ENCODE measurements around the gene EPS8.
A peak's percentile ranks its signal among the peaks of the same experiment; 100 is the strongest.

Gene EPS8

DNA sequence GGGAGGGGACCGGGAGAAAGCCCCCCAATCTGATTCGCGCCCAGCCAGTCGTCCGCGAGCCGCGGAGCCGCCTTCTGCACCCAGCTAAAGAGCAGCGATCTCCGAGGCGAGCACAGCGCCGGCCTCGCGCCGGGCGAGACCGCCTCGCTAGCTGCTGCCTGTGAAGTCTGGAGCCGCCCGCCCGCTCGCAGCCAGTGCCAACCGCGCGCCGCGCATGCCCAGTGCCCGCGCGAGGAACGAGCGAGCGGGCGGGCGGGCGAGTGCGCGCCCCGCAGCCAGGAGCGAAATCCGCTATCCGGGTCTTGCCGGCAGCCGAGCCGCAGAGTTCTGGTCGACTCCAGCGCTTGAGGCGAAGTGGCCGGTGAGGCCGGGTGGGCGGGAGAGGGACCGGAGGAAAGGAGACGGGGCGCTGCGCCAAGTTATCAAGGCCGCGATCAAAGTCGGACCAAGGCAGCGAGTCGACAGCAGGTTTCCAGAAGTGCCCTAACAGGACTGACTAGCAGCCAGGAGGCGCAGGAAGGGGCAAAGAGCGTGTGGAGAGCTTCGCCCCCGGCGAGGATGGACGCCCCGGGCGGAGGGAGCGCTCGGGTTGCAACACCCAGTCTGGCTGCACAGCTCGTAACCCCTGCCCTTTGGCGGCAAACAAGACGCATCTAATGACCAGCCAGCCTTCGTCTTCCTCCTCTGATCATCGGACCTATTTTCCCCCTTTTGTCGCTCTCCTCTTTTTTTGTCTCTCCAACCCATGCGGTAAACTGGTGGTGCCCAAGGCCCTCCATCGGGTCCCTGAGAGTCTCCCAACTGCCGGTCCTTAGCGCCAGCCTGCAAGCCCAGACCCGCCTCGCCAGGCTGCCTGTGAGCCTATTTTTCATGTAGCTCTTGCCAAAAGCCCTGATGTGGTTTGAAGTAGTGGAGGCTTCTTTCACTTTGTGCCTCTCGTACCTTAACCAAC is at the start of gene EPS8:
TSS of gene EPS8 (minus strand) at position 169 of the 952 bp plus-strand sequence. CDS start 106,437 bp downstream, outside the sequence.
- TF ChIP-seq, protein P1, sequence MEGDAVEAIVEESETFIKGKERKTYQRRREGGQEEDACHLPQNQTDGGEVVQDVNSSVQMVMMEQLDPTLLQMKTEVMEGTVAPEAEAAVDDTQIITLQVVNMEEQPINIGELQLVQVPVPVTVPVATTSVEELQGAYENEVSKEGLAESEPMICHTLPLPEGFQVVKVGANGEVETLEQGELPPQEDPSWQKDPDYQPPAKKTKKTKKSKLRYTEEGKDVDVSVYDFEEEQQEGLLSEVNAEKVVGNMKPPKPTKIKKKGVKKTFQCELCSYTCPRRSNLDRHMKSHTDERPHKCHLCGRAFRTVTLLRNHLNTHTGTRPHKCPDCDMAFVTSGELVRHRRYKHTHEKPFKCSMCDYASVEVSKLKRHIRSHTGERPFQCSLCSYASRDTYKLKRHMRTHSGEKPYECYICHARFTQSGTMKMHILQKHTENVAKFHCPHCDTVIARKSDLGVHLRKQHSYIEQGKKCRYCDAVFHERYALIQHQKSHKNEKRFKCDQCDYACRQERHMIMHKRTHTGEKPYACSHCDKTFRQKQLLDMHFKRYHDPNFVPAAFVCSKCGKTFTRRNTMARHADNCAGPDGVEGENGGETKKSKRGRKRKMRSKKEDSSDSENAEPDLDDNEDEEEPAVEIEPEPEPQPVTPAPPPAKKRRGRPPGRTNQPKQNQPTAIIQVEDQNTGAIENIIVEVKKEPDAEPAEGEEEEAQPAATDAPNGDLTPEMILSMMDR (IDR thresholded peaks at IDR 0.05), result no peak
- DNase-seq, result peak; percentile 90 to 96
- H3K27ac ChIP-seq, result peak within 1 kb of the TSS; percentile 87 to 89
- H3K4me3 ChIP-seq, result peak within 1 kb of the TSS; percentile 75 to 92
- H3K27me3 ChIP-seq, result no peaks in the 10 kb centered on the region
- peaks cover 0 to 23% (median 7%) of the 10 kb centered on the region in 4 donors for H3K4me1 ChIP-seq
- no peaks in the 10 kb centered on the region for H3K36me3 ChIP-seq
- H3K9me3 ChIP-seq, result no peaks in the 10 kb centered on the region
- intact Hi-C loops (cut with DNase I; ENCODE audit: low total_unique reads), result loop anchor here (10.0 kb wide), 2 partner anchors 165 to 195 kb away; no protein-coding TSS in a partner anchor

DNA sequence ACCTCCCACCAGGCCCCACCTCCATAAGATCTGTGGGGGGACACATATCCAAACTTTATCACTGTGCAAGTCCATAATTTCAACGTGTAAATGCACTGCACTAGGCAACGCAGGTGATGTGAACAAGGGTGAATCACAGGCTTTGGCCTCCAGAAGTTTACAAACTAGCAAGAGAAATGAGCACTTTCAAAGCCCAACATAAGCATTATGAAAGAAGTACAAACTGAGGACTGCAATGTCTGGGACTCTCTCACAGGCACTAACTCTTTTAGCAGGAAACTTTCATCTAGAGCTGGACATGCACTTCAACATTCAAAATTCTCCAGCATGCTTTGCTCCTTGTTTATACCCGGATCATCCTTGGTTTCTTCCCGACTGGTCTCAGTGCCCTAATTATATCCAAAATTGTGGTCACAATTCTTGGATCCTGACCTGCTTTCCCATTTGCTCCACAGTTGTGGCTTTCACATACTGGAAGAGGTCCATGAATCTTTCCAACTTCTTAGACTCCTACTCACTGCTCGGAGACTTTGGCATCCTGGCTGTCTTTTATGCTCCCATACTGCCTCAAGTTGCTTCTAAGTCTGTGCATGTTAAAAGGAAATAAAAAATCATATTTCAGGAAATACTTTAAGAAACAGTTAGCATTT is 48.1 kb upstream of the EPS8 start:
- DNase-seq, result no peak

DNA sequence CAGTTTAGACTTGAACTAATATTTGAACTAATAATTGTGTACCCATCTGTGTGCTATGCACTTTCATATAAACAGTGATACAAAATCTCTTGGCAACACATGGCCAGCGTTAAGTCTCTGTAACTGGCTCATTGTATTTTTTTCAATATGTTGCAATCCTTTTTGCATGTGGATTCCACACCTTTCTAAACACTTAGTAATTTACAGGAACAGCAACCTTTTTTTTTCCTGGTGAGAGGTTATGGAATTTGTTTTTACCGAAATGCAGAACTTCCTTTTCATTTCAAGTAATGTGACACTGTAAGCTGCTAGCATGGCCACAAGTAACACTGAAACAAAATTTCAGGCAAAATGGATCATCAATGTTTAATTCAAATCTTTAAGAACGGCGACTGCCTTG is 45.4 kb upstream of the EPS8 start:
- Histone ChIP-seq H3K4me1 (peaks cover 0 to 45% (median 17%) of the 10 kb centered on the region in 4 donors), H3K9me3 (no peaks in the 10 kb centered on the region), H3K27ac (no peak overlapping the region), H3K4me3 (no peak overlapping the region), H3K27me3 (no peaks in the 10 kb centered on the region), H3K36me3 (no peaks in the 10 kb centered on the region)
- no peak for DNase-seq
- TF ChIP-seq, protein P1 (IDR thresholded peaks at IDR 0.05), result no peak
- intact Hi-C loops (cut with DNase I; ENCODE audit: low total_unique reads), result loop anchor here (5.0 kb wide), 1 partner anchor 217 kb away; no protein-coding TSS in a partner anchor

More for the DNA sequence above, 48.1 kb upstream of the EPS8 start:
- Histone ChIP-seq H3K4me3 (no peak overlapping the region), H3K9me3 (no peaks in the 10 kb centered on the region), H3K27ac (peak overlapping the region; percentile 57 to 60), H3K36me3 (no peaks in the 10 kb centered on the region), H3K27me3 (no peaks in the 10 kb centered on the region), H3K4me1 (peaks cover 0 to 21% (median 13%) of the 10 kb centered on the region in 4 donors)
- intact Hi-C loops (cut with DNase I; ENCODE audit: low total_unique reads), result no loop called here
- TF ChIP-seq, protein P1 (IDR thresholded peaks at IDR 0.05), result no peak

DNA sequence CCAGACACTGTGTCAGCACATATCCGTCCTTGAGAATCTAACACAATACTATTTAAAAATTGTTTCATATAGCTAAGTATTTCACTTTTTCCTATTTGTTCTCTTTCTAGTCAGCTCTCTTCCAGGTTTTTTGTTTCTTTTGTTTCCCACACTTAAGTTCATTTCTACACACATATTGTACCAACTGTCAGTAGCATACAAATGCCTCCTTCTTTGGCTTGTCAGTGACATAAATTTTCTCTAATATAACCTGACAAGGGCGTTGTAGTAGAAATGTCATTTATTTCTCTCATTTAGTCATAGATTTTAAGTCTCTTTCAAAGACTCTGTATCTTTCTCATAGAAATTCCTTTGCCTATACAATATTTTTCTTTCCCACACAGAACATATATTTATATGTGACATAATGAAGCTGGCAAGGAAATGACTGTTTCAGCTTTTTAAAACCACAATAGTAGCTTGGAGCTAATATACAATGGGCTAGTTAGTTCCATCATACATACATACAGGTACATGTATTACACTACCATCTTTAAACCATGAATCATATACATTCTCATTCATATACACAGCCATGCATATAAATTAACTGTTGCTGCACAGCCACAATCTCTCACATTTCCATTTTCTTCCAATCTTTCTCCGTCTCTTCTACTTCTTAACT is 42.3 kb upstream of the EPS8 start:
- intact Hi-C loops (cut with DNase I; ENCODE audit: low total_unique reads), result loop anchor here (5.0 kb wide), 1 partner anchor 214 kb away; no protein-coding TSS in a partner anchor
- no peak for DNase-seq
- Histone ChIP-seq H3K27ac (peak overlapping the region; percentile 53 to 63), H3K36me3 (no peaks in the 10 kb centered on the region), H3K4me3 (no peak overlapping the region), H3K27me3 (no peaks in the 10 kb centered on the region), H3K4me1 (peaks cover 0 to 24% (median 4%) of the 10 kb centered on the region in 4 donors), H3K9me3 (no peaks in the 10 kb centered on the region)
- TF ChIP-seq, protein P1 (IDR thresholded peaks at IDR 0.05), result no peak

DNA sequence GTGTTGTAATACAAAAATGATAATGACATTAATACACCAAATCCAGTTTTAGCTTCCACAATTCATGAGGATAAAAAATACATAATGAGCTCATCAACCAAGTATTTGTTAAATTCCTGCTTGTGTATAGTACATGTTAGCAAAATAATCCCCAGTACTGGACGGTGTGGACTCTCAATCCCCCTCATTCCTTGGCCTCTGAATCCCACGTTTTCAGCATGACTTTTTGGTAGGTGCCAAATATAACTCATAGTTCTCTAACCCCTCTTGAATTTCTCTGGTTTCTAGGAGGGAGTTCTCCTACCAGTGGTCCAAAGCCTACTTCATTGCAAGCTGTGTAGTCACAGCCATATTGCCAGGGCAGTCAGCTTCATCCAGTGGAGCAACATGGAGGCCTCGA is 41.4 kb upstream of the EPS8 start:
- no peak overlapping the region for H3K4me3 ChIP-seq
- peak overlapping the region; percentile 53 to 63 for H3K27ac ChIP-seq
- intact Hi-C loops (cut with DNase I; ENCODE audit: low total_unique reads), result loop anchor here (5.0 kb wide), 1 partner anchor 213 kb away; no protein-coding TSS in a partner anchor
- peaks cover 0 to 24% (median 4%) of the 10 kb centered on the region in 4 donors for H3K4me1 ChIP-seq
- H3K9me3 ChIP-seq, result no peaks in the 10 kb centered on the region
- DNase-seq, result no peak
- TF ChIP-seq, protein P1 (IDR thresholded peaks at IDR 0.05), result no peak
- no peaks in the 10 kb centered on the region for H3K36me3 ChIP-seq
- H3K27me3 ChIP-seq, result no peaks in the 10 kb centered on the region
